ENCODE results near the gene DAAM2. TPM values are rescaled to one million over a fixed set of nuclear protein-coding genes. Genes with fewer than 3 reads are reported as not detected.

Gene DAAM2
- polyA plus RNA-seq, 1 donor (not counting 4 experiments of a cell fraction or from before 2014, with no cell fraction given), result not detected

- Histone ChIP-seq H3K4me3 (ENCODE audit: control insufficient read depth in 2 of 3, extremely low read depth in 1 of 3, insufficient read depth in 2 of 3, low read depth in 1 of 3, low read length in 3 of 3) (no peak overlapping the region), H4K20me1 (ENCODE audit: control insufficient read depth, extremely low read depth, insufficient read depth, low read length) (no peaks in the 10 kb centered on the region), H3K36me3 (ENCODE audit: control insufficient read depth in 2 of 2, extremely low read depth in 1 of 2, insufficient read depth in 2 of 2, low read length in 2 of 2) (no peaks in the 10 kb centered on the region), H3K9ac (ENCODE audit: control insufficient read depth, extremely low read depth, insufficient read depth, low read length) (no peak overlapping the region), H3K4me2 (ENCODE audit: control insufficient read depth, extremely low read depth, insufficient read depth, low read depth, low read length) (no peak overlapping the region), H3K27me3 (ENCODE audit: control insufficient read depth, extremely low read depth, insufficient read depth, low read length) (no peaks in the 10 kb centered on the region), H2AFZ (ENCODE audit: control insufficient read depth, low read length) (no peak overlapping the region), H3K9me3 (ENCODE audit: control insufficient read depth, low read depth, low read length) (no peaks in the 10 kb centered on the region), H3K9me1 (ENCODE audit: control insufficient read depth, extremely low read depth, insufficient read depth, low read length) (no peaks in the 10 kb centered on the region), H3K27ac (ENCODE audit: control insufficient read depth, insufficient read depth, low read length) (no peak overlapping the region), H3K79me2 (ENCODE audit: control insufficient read depth, insufficient read depth, low read length) (no peaks in the 10 kb centered on the region), H3K4me1 (ENCODE audit: control insufficient read depth, extremely low read depth, insufficient read depth, low read length) (no peaks in the 10 kb centered on the region)
- FAIRE-seq (no peak), DNase-seq (ENCODE audit: low read depth, low spot score) (no peak)
- dilution Hi-C loops (cut with MboI; ENCODE audit: extremely low pct_ligation_motif_present, low sequenced_read_pairs), result no loop called here
- no peak for TF ChIP-seq CTCF (optimal IDR thresholded peaks at IDR 0.05 in 1 of 3, IDR thresholded peaks at IDR 0.05 in 1 of 3, conservative IDR thresholded peaks at IDR 0.05 in 1 of 3; ENCODE audit: extremely low read depth in 1 of 3, insufficient read depth in 2 of 3, low read length in 3 of 3)
- no peak for TF ChIP-seq EZH2 (IDR thresholded peaks at IDR 0.05; ENCODE audit: low read length)
Measured at GRCh38 chr6:39829331-39829730, 37.2 kb downstream of the DAAM2 start.

- no peak overlapping the region for H2AFZ ChIP-seq (ENCODE audit: control insufficient read depth, low read length)
- no peak for FAIRE-seq
- no peaks in the 10 kb centered on the region for H3K36me3 ChIP-seq (ENCODE audit: control insufficient read depth in 2 of 2, extremely low read depth in 1 of 2, insufficient read depth in 2 of 2, low read length in 2 of 2)
- no peaks in the 10 kb centered on the region for H4K20me1 ChIP-seq (ENCODE audit: control insufficient read depth, extremely low read depth, insufficient read depth, low read length)
- TF ChIP-seq EZH2 (IDR thresholded peaks at IDR 0.05; ENCODE audit: low read length) (no peak), CTCF (optimal IDR thresholded peaks at IDR 0.05 in 1 of 3, IDR thresholded peaks at IDR 0.05 in 1 of 3, conservative IDR thresholded peaks at IDR 0.05 in 1 of 3; ENCODE audit: extremely low read depth in 1 of 3, insufficient read depth in 2 of 3, low read length in 3 of 3) (no peak)
- no peaks in the 10 kb centered on the region for H3K27me3 ChIP-seq (ENCODE audit: control insufficient read depth, extremely low read depth, insufficient read depth, low read length)
- no peaks in the 10 kb centered on the region for H3K79me2 ChIP-seq (ENCODE audit: control insufficient read depth, insufficient read depth, low read length)
- no peak overlapping the region for H3K9ac ChIP-seq (ENCODE audit: control insufficient read depth, extremely low read depth, insufficient read depth, low read length)
- no peak overlapping the region for H3K4me2 ChIP-seq (ENCODE audit: control insufficient read depth, extremely low read depth, insufficient read depth, low read depth, low read length)
- no peaks in the 10 kb centered on the region for H3K9me3 ChIP-seq (ENCODE audit: control insufficient read depth, low read depth, low read length)
- H3K9me1 ChIP-seq (ENCODE audit: control insufficient read depth, extremely low read depth, insufficient read depth, low read length), result no peaks in the 10 kb centered on the region
- H3K4me3 ChIP-seq (ENCODE audit: control insufficient read depth in 2 of 3, extremely low read depth in 1 of 3, insufficient read depth in 2 of 3, low read depth in 1 of 3, low read length in 3 of 3), result no peak overlapping the region
- dilution Hi-C loops (cut with MboI; ENCODE audit: extremely low pct_ligation_motif_present, low sequenced_read_pairs), result no loop called here
- no peaks in the 10 kb centered on the region for H3K4me1 ChIP-seq (ENCODE audit: control insufficient read depth, extremely low read depth, insufficient read depth, low read length)
- no peak for DNase-seq (ENCODE audit: low read depth, low spot score)
- no peak overlapping the region for H3K27ac ChIP-seq (ENCODE audit: control insufficient read depth, insufficient read depth, low read length)
Measured at GRCh38 chr6:39830444-39830843, 38.3 kb downstream of the DAAM2 start.
